ENCODE results near the gene CD2AP.

DNA sequence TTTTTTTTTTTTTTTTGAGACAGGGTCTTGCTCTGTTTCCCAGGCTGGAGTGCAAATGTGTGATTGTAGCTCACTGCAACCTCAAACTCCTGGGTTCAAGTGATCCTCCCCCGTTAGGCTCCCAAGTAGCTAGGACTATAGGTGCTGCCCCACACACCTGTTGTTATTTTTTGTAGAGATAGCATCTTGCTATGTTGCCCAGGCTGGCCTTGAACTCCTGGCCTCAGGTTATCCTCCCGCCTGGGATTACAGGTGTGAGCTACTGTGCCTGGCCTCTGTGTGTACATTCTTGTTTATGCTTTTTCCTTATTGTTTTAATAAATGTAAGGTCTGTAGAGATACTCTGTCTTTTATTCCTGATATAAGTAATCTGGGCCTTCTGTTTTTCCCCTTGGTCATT, 14.8 kb downstream of the CD2AP start:
- TF ChIP-seq, protein P1, sequence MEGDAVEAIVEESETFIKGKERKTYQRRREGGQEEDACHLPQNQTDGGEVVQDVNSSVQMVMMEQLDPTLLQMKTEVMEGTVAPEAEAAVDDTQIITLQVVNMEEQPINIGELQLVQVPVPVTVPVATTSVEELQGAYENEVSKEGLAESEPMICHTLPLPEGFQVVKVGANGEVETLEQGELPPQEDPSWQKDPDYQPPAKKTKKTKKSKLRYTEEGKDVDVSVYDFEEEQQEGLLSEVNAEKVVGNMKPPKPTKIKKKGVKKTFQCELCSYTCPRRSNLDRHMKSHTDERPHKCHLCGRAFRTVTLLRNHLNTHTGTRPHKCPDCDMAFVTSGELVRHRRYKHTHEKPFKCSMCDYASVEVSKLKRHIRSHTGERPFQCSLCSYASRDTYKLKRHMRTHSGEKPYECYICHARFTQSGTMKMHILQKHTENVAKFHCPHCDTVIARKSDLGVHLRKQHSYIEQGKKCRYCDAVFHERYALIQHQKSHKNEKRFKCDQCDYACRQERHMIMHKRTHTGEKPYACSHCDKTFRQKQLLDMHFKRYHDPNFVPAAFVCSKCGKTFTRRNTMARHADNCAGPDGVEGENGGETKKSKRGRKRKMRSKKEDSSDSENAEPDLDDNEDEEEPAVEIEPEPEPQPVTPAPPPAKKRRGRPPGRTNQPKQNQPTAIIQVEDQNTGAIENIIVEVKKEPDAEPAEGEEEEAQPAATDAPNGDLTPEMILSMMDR (IDR thresholded peaks at IDR 0.05), result no peak
- TF ChIP-seq EP300 (IDR thresholded peaks at IDR 0.05) (no peak), POLR2A (IDR thresholded peaks at IDR 0.05) (no peak)
